ENCODE measurements around the gene FOXD3. TPM values are rescaled to one million over a fixed set of nuclear protein-coding genes. Genes with fewer than 3 reads are reported as not detected.
A peak's percentile ranks its signal among the peaks of the same experiment; 100 is the strongest.

The FOXD3 gene
- total RNA-seq (ENCODE audit: unreplicated experiment) = 0.26 TPM
- long read RNA-seq = 0 reads

DNA sequence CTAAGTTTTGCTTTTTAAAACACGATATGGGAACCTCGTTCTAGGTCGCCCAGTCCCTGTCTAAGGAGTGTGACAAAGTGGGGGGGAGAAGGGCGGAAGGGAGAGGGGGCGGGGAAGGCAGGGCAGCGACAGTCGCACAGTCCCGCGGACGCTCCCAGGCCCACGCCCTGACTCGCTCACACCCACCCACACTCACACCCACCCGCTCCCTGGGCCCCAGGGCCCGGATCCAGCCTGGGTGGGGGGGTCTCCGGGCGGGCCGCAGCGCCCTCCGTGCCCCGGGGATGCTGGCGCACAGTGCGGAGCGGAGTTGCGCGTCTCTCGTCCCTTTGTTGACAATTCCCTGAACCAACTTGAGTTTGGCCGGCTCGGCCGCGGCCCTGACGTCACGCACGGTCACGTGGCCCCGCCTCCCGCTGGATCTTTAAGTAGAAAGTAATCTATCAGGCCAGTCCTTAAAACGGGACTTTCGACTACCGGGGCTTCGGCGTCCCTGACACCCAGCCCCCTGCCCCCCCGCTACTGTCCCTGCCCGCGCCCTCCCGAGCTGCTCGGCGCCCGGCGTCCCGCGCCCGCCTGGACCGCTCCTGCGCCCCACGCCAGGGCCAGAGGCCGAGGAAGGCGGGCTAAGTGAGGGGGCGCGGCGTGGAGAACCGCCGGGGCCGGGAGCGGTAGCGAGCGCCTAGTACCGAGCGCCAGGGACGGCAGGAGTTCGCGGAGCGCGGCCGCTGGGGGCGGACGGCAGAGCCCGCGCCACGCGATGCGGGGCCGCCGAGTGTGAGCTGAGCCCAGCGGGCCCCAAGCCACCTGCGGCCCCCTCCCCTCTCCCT lies at the start of gene FOXD3:
TSS of gene FOXD3 (plus strand) at position 454 of the 830 bp plus-strand sequence. CDS start 492 bp downstream, outside the sequence.
- no peak within 1 kb of the TSS for H3K27ac Mint-ChIP-seq (ENCODE audit: unreplicated experiment)
- TF ChIP-seq, protein P1, sequence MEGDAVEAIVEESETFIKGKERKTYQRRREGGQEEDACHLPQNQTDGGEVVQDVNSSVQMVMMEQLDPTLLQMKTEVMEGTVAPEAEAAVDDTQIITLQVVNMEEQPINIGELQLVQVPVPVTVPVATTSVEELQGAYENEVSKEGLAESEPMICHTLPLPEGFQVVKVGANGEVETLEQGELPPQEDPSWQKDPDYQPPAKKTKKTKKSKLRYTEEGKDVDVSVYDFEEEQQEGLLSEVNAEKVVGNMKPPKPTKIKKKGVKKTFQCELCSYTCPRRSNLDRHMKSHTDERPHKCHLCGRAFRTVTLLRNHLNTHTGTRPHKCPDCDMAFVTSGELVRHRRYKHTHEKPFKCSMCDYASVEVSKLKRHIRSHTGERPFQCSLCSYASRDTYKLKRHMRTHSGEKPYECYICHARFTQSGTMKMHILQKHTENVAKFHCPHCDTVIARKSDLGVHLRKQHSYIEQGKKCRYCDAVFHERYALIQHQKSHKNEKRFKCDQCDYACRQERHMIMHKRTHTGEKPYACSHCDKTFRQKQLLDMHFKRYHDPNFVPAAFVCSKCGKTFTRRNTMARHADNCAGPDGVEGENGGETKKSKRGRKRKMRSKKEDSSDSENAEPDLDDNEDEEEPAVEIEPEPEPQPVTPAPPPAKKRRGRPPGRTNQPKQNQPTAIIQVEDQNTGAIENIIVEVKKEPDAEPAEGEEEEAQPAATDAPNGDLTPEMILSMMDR (IDR thresholded peaks at IDR 0.05; ENCODE audit: unreplicated experiment) = no peak
- peaks cover 47% of the 10 kb centered on the region for H3K27me3 Mint-ChIP-seq (ENCODE audit: unreplicated experiment)
- peak; percentile 55 for DNase-seq (ENCODE audit: low spot score)
- no peaks in the 10 kb centered on the region for H3K36me3 Mint-ChIP-seq (ENCODE audit: low read depth, unreplicated experiment)
- no peaks in the 10 kb centered on the region for H3K9me3 Mint-ChIP-seq (ENCODE audit: unreplicated experiment)
- H3K4me3 Mint-ChIP-seq (ENCODE audit: unreplicated experiment) = peak within 1 kb of the TSS; percentile 86
- H3K4me1 Mint-ChIP-seq (ENCODE audit: unreplicated experiment) = peaks cover 38% of the 10 kb centered on the region

DNA sequence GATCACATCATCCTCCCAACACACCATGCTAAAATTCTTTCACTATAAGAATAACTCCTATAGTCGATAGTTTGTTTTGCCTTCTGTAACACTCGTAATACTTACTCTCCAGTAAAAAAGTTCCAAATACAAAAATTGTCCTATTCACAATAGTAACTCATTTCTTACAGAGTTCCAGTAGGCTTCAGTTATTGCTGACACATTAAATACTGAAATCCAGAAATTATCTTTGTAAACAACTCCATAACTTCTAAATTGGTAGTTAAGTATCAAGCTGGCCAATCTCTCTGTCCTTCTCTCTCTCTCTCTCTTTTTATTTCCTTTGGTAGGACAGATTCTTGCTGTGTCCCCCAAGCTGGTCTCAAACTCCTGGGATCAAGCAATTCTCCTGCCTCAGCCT lies 49.6 kb upstream of the FOXD3 start:
- Mint-ChIP-seq H3K27ac (ENCODE audit: unreplicated experiment) (no peak overlapping the region), H3K27me3 (ENCODE audit: unreplicated experiment) (no peaks in the 10 kb centered on the region), H3K9me3 (ENCODE audit: unreplicated experiment) (no peaks in the 10 kb centered on the region), H3K36me3 (ENCODE audit: low read depth, unreplicated experiment) (no peaks in the 10 kb centered on the region), H3K4me1 (ENCODE audit: unreplicated experiment) (no peaks in the 10 kb centered on the region), H3K4me3 (ENCODE audit: unreplicated experiment) (no peak overlapping the region)
- DNase-seq (ENCODE audit: low spot score) = no peak
- TF ChIP-seq, protein P1 (IDR thresholded peaks at IDR 0.05; ENCODE audit: unreplicated experiment) = no peak

DNA sequence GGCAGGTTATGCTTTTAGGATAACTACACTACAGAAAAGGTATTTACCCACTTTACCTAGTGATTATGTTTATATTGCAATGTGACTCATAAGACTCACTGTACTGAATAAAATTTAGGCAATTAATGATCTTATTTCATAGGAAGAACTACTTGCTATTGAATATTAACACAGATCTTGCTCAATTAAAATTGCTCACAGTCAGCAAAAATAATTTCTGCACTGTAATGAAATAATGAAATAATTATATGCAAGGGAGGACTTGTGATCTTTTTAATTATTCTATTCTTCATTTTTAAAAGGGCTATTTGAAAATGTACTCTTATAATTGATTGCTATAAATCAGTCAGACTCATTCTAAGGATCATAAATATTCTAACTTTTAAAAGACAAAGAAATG lies 48.0 kb upstream of the FOXD3 start:
- TF ChIP-seq, protein P1 (IDR thresholded peaks at IDR 0.05; ENCODE audit: unreplicated experiment) = no peak
- H3K4me1 Mint-ChIP-seq (ENCODE audit: unreplicated experiment) = no peaks in the 10 kb centered on the region
- H3K27me3 Mint-ChIP-seq (ENCODE audit: unreplicated experiment) = no peaks in the 10 kb centered on the region
- no peak for DNase-seq (ENCODE audit: low spot score)
- no peaks in the 10 kb centered on the region for H3K36me3 Mint-ChIP-seq (ENCODE audit: low read depth, unreplicated experiment)
- H3K4me3 Mint-ChIP-seq (ENCODE audit: unreplicated experiment) = no peak overlapping the region
- H3K27ac Mint-ChIP-seq (ENCODE audit: unreplicated experiment) = no peak overlapping the region
- H3K9me3 Mint-ChIP-seq (ENCODE audit: unreplicated experiment) = no peaks in the 10 kb centered on the region

DNA sequence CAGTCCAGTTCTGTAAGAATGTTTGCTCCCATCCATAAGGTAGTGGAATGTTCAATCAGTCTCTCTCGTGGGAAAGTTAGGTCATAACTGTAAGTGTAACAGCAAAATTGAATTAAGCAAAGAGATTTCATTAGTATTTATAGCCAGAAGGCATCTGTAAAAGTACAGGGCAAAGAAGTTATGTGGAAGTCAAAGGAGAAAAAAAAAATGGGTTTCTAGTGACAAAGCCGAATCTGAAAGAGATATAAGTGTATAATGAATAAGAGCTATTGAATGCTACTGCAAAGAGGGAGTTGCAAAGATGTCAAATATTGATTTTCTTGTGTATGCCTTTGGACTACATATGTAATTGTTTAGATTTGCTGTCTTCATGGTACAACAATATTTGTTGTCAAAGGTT lies 47.4 kb upstream of the FOXD3 start:
- H3K36me3 Mint-ChIP-seq (ENCODE audit: low read depth, unreplicated experiment) = no peaks in the 10 kb centered on the region
- H3K27me3 Mint-ChIP-seq (ENCODE audit: unreplicated experiment) = no peaks in the 10 kb centered on the region
- TF ChIP-seq, protein P1 (IDR thresholded peaks at IDR 0.05; ENCODE audit: unreplicated experiment) = no peak
- no peaks in the 10 kb centered on the region for H3K9me3 Mint-ChIP-seq (ENCODE audit: unreplicated experiment)
- no peaks in the 10 kb centered on the region for H3K4me1 Mint-ChIP-seq (ENCODE audit: unreplicated experiment)
- H3K27ac Mint-ChIP-seq (ENCODE audit: unreplicated experiment) = no peak overlapping the region
- no peak overlapping the region for H3K4me3 Mint-ChIP-seq (ENCODE audit: unreplicated experiment)
- DNase-seq (ENCODE audit: low spot score) = no peak

DNA sequence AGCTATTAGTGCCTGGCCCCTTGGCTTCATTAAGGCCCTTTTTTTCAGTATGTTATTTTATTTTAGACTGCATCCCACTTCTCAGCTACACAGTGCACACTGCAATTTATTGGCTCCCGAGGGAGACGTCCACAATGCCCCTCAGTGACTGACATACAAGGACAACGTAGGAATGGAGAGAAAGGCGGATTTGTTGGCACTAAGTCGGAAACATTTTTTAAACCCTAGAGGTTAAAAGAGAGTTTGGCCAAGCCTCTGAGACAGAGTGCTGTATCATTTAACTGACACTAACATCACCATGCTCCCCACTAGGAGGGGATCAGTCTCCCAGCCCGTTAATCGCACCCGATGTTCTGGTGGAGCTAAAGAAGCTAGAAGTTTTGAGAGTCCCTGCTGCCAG lies 45.7 kb upstream of the FOXD3 start:
- H3K4me1 Mint-ChIP-seq (ENCODE audit: unreplicated experiment) = no peaks in the 10 kb centered on the region
- DNase-seq (ENCODE audit: low spot score) = no peak
- no peaks in the 10 kb centered on the region for H3K9me3 Mint-ChIP-seq (ENCODE audit: unreplicated experiment)
- TF ChIP-seq, protein P1 (IDR thresholded peaks at IDR 0.05; ENCODE audit: unreplicated experiment) = no peak
- no peaks in the 10 kb centered on the region for H3K27me3 Mint-ChIP-seq (ENCODE audit: unreplicated experiment)
- H3K27ac Mint-ChIP-seq (ENCODE audit: unreplicated experiment) = no peak overlapping the region
- no peak overlapping the region for H3K4me3 Mint-ChIP-seq (ENCODE audit: unreplicated experiment)
- no peaks in the 10 kb centered on the region for H3K36me3 Mint-ChIP-seq (ENCODE audit: low read depth, unreplicated experiment)

Measured in endothelial cell (in vitro differentiated cells).